HG03025 (cell line): Measurements from ENCODE around the gene RFX4.
"Not testable (repeated sequence)": the region's sequence is repeated elsewhere in the genome, so short reads cannot be mapped to it uniquely, and the experiment has no call there.

Experiments used
- ATAC-seq: cut with Tn5 transposase; IDR thresholded peaks from one replicate; pipeline ENCODE4 v1.9.1; 2021; ENCODE audit warnings: mild to moderate bottlenecking, moderate library complexity; ENCODE audit not compliant: unreplicated experiment, low FRiP score

The RFX4 gene

DNA sequence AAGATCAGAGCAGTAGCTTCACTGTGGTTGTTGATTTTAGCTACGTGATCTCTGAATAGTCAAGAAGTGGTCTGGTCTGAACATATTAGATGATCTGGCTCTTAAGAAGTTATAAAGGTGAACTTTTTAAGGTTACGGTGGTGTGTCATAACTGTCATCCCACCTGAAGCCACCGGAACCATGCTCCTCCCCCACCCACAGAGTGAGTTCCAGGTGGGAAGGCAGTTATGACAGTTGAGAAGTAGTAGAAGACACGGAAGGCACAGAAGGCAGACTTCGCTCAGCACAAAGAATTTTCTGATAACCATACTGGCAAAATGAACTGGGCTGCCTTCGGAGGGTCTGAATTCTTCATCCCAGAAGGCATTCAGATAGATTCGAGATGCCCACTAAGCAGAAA lies 101.7 kb downstream of the RFX4 start:
- ATAC-seq: no peak

GRCh38 chr12:106685381-106685780 lies 102.6 kb downstream of the RFX4 start:
- no peak for ATAC-seq

DNA sequence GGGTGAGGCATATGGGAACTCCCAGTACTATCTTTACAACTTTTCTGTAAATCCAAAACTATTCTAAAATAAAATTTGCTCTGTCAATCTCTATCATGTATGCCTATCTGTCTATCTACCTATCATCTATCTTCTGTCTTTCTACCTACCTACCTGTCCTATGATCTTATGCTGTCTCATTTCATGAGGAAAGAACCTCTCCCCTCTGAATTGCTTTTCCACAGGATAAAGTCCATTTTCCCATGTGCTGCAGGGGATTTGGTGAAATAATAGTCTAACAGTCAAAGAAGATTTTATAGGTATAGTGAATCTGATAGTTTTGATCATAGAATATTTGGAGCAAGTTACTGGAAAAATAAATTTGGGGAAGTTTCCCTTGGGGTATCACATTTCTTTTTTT lies 104.9 kb downstream of the RFX4 start:
- no peak for ATAC-seq

DNA sequence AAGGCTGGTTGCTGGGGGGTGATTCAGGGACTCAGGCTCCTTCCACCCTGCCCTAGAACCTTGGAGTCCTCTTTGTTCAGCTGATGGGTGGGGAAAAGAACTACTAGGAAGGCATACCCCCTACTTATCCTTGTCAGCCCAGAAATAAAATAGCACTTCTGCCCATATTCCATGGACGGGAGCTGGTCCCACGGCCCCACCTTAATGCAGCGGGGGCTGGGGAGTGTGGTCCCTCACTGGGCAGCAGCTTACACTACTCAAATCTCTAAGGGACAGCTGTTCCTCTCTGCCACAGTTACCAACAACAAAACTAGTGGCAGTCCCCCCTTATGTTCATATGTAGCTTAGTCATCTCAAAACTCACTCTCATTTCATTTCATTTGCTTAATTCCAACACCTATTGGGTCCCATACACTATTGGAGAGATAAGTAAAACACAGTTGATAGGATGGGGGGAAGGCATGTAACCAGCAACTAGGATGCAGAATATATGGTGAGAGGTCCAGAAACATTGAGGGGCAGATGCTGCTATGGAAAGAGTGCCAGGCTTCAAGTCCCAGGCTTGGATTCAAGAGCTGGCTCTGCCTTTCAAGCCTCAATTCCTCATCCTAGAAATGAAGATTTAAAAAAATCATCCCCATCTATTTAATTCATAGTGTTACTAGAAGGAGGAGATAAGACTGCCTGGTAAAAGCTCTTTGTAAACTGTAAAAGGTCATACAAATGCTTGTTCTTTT lies 107.9 kb downstream of the RFX4 start:
- no peak for ATAC-seq

GRCh38 chr12:106692033-106692432 lies 109.2 kb downstream of the RFX4 start:
- ATAC-seq: not testable (repeated sequence)

DNA sequence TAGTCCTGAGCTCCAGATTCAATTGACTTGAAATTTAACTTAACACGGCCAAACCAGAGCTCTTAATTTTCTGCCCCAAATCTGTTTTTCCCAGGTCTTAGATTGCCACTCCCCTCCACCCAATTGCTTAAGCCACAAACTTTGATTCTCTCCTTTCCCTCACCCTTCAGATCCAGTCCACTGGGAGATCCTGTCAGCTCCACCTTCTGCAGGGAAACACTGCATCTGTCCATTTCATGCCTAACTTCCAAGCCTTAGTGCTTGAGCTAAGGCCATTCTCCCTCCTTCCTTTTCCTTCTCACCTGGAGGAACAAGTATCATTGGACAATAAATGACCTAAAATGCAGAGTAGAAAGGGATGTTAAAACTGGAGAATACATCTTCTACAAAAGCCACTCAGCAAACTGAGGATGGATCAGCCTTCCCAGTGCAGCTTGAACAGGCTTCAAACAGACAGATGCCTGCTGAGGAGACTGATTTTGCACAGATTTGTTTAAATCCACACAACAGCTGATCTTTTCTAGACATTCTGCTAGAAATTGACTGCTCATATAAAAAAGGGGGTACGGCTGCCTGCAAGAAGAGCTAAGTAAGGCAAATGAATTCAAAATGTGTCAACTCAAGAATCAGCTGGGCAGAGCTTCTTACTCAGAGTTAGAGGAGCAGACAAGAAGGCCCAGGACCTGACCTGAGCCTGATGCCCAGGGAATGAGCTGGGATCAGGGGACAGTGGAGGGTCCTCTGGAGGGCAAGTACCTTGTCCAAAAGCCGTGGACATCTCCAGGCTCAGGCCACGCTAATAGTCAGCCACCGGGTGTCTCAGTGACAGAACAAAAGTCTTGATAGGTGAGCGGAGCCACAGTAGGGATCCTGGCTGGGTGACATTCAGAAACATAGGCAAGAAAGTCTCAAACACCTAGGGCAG lies 110.4 kb downstream of the RFX4 start:
- ATAC-seq: no peak

GRCh38 chr12:106696071-106696470 lies 113.3 kb downstream of the RFX4 start:
- no peak for ATAC-seq

DNA sequence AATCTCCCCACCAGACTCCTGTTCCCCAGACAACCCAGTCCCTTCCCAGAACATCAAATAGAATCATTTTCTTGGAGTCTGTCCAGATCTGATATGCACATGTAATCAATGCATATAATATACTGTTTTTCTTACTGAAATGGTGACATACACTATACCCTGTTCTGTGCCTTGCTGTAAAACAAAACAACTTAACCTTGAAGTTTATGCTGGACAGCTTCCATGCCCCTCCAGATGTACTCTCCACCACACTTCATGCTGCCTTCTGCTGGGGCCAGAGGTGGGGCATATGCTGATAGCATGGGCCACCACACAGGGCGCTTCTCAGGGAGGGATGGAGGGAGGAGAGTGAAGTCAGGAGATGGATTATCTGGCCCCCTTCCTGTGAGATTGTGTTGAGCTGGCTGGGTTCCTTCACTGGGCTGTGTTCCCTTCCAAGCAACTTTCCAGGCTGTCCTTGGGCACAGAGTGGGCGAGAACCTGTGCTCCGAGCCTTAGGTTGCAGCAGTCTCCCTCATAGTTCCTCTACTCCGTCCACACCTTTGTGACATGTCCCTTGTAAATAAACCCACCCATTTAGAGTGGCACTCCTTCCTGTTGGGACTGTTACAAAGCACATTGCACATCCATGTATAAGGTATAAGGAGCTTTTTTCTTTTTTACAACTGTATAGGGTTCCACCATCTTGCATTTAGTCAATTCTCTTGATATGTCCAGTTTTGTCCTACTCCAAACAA lies 114.0 kb downstream of the RFX4 start:
- no peak for ATAC-seq

GRCh38 chr12:106704081-106704480 lies 121.3 kb downstream of the RFX4 start:
- no peak for ATAC-seq

DNA sequence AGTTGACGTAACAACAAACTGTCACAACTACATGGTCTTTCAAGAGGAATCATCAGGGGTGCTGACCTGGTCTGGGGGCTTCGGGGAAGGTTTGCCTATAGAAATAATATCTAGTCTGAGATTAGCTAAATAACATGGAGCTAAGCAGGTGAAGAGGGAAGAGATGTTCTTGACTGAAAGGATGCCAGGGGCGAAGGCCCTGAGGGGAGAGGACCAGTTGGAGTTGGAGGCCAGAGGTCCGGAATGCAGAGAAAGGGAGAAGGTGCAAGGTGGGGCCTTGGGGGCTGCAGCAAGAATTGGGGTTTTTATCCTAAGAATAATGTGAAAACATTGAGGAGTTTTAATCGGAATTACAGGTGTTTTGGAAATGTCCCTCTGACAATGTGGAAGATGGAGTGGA lies 123.2 kb downstream of the RFX4 start:
- no peak for ATAC-seq

- ATAC-seq: no peak
These were observed 126.3 kb downstream of the RFX4 start for GRCh38 chr12:106709068-106709511.

GRCh38 chr12:106710143-106710893 lies 127.5 kb downstream of the RFX4 start:
- no peak for ATAC-seq

GRCh38 chr12:106711316-106711715 lies 128.5 kb downstream of the RFX4 start:
- ATAC-seq: no peak

DNA sequence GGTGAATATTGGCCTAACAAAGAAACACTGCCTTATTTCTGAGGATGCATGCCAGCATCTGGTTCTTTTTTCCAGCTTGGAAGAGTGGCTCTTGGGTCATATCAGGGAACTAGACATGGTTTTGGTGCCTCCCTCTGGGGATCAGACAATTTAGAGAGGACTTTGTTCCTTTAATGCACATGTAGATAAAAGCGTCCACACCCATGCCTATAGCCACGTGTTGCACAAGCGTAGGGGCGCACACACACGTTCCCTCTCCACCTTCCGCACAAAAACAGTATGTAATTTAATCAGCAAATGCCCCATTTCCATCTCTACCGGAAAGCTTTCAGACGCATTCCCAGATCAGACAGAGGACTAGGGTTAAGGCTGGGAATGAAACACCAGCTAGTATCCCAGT lies 130.0 kb downstream of the RFX4 start:
- no peak for ATAC-seq

GRCh38 chr12:106714926-106715325 lies 132.1 kb downstream of the RFX4 start:
- no peak for ATAC-seq

DNA sequence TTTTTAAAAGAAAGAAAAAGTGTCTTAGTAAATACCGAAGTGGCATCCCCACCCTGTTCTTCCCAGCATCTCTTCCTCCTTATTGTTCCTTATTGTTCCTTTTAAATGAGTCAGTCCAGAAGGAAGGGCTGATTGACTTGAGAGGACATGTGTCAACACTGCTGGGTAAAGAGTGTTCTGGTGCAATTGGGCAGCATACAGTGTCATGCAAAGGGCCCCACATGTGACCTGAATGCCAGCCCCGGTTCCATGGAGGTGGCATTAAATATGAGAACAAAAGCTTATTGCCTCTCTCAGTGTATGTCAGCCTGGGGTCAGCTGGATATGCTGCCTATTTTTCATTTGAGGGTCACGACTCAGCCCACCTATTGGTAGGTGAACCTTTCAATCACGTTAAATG lies 132.8 kb downstream of the RFX4 start:
- no peak for ATAC-seq

- no peak for ATAC-seq
These were observed 134.9 kb downstream of the RFX4 start for GRCh38 chr12:106717673-106718072.

DNA sequence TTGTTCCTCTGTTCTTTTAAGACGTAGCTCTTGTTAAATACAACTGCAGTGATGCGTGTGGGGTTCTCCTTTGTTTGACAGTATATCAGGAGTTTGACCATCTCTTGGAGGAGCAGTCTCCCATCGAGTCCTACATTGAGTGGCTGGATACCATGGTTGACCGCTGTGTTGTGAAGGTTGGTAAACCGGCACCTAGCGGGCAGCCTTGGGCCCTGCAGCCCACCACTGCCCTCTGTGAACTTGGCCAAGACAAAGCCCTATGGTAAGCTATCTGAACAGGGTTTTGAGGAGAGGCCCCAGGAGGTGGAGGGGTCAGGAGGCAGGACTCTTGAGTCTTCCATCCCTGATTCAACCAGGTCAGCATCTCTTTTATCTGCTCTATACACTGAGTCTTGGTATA lies 137.1 kb downstream of the RFX4 start:
- no peak for ATAC-seq

DNA sequence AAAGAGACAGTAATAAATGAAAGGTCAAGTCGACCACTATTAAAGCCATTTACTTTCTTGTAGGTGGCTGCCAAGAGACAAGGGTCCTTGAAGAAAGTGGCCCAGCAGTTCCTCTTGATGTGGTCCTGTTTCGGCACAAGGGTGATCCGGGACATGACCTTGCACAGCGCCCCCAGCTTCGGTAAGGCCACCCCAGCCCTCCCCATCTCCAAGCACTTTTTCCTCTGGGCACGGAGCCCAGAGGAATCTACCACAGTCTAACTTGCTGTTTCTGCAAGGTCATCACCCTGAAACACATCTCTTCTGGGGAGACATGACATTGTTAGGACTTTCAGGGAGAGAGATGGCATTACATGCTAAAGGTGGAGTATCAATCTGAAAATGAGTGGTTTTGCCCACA lies 137.9 kb downstream of the RFX4 start:
- no peak for ATAC-seq

DNA sequence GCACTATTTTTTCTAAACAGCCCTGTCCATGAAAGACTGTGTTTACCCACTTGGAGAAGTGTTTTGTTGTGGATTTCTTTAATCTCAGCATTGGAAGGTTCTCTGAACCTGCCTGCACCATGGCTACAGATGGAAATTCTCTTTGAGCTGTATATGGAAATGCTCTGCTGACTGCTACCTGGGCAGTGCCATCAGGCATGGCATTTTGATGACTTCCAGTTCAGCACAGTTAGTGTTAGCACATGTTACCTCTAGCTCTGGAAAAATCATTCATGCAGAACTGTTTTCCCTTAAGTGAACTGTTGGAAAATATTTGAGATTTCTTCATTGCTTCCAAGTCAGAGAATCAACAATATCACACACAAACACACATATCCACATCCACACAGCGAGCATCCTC lies 139.1 kb downstream of the RFX4 start:
- no peak for ATAC-seq
